ENCODE measurements around the gene NEGR1.

GRCh38 chr1:71498542-71498941 is 783.8 kb downstream of the NEGR1 start:
- TF ChIP-seq CTCF (conservative IDR thresholded peaks at IDR 0.05; ENCODE audit: low read length) (no peak), EZH2phosphoT487 (IDR thresholded peaks at IDR 0.05; ENCODE audit: borderline replicate concordance) (no peak)

Measured in Loucy (cell line).